ENCODE data around the gene NFKB2. TPM values are rescaled to one million over a fixed set of nuclear protein-coding genes. Genes with fewer than 3 reads are reported as not detected.

NFKB2 gene
- total RNA-seq, 1 donor from 2014 or later = 622 TPM

DNA sequence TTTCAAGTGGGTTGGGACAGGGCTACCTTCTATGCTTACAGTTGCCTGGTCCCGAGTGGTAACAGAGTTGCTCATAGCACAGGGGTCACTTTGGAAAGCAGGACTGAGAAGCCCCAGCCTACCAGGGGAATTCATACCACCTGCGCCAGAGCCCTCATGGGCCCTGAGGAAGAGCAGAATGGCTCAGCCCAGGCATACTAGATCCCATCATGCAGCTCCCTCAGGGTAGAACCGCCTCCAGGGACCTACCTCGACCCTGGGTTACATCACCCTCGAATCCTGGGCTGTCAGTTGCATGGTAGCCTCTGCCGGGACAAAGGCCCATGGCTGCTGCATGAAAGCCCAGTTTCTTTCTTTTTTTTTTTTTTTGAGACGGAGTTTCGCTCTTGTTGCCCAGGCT is 34.0 kb downstream of the NFKB2 start:
- intact Hi-C loops (cut with micrococcal nuclease) = no loop called here
- no peaks in the 10 kb centered on the region for H3K27me3 Mint-ChIP-seq
- no peak overlapping the region for H3K4me3 Mint-ChIP-seq
- DNase-seq = no peak
- ChIA-PET POLR2A (no interaction called here), CTCF (no interaction called here)
- peaks cover 27% of the 10 kb centered on the region for H3K4me1 Mint-ChIP-seq
- peaks cover 17% of the 10 kb centered on the region for H3K36me3 Mint-ChIP-seq (ENCODE audit: low read depth)
- no peaks in the 10 kb centered on the region for H3K9me3 Mint-ChIP-seq
- ATAC-seq (ENCODE audit: low read depth) = no peak
- TF ChIP-seq, protein P1, sequence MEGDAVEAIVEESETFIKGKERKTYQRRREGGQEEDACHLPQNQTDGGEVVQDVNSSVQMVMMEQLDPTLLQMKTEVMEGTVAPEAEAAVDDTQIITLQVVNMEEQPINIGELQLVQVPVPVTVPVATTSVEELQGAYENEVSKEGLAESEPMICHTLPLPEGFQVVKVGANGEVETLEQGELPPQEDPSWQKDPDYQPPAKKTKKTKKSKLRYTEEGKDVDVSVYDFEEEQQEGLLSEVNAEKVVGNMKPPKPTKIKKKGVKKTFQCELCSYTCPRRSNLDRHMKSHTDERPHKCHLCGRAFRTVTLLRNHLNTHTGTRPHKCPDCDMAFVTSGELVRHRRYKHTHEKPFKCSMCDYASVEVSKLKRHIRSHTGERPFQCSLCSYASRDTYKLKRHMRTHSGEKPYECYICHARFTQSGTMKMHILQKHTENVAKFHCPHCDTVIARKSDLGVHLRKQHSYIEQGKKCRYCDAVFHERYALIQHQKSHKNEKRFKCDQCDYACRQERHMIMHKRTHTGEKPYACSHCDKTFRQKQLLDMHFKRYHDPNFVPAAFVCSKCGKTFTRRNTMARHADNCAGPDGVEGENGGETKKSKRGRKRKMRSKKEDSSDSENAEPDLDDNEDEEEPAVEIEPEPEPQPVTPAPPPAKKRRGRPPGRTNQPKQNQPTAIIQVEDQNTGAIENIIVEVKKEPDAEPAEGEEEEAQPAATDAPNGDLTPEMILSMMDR (IDR thresholded peaks at IDR 0.05) = no peak
- H3K27ac Mint-ChIP-seq = no peak overlapping the region

DNA sequence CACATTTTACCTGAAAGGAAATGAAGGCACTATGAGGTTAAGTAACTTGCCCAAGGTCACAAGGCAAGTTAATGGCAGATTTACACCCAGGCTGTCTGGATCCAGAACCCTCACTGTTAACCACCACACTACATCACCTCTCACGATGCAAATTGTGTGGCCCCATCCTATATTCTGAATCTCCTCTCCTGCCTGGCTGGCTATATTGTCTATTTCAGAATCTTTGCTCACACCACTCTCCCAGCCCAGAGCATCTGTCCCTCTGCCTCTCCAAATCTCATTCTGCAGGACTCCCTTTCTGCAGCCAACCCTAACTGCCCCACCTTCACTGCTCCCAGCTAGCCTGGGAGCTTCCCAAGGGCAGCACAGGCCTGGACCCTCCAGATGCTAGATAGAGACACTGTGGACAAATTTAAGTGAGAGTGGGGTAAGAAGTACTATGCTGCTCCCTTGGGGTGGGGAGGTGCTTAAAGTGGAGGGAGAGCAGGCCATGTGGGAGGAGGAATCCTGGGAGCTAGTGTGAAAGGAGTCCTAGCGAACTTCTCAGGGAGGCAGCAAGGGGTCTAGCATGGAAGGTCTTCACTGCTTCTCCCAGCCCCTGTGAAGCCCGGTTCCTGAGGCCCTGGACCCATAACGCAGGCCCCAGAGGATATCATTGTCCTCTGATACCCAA is 36.1 kb downstream of the NFKB2 start:
- ChIA-PET CTCF (interaction anchor here (2.8 kb wide), 1 partner anchor 10 kb away, joined by 14 read pairs; the partner anchor contains the start of gene FBXL15), POLR2A (interaction anchor here (0.7 to 4.3 kb wide), 9 partner anchors 9 to 70 kb away, joined by 3 to 78 read pairs (median 12); partner anchors contain the start of genes ACTR1A, C10orf95, FBXL15 and NFKB2)
- Mint-ChIP-seq H3K27me3 (no peaks in the 10 kb centered on the region), H3K4me1 (peaks cover 43% of the 10 kb centered on the region), H3K36me3 (ENCODE audit: low read depth) (peaks cover 11% of the 10 kb centered on the region), H3K27ac (peak overlapping the region; percentile 75), H3K9me3 (no peaks in the 10 kb centered on the region), H3K4me3 (peak overlapping the region; percentile 93)
- intact Hi-C loops (cut with micrococcal nuclease) = loop anchor here (1.0 to 5.0 kb wide), 7 partner anchors 10 to 279 kb away; partner anchors contain the start of genes GBF1 and NOLC1
- TF ChIP-seq, protein P1 (IDR thresholded peaks at IDR 0.05) = no peak
- ATAC-seq (ENCODE audit: low read depth) = no peak
- no peak for DNase-seq

DNA sequence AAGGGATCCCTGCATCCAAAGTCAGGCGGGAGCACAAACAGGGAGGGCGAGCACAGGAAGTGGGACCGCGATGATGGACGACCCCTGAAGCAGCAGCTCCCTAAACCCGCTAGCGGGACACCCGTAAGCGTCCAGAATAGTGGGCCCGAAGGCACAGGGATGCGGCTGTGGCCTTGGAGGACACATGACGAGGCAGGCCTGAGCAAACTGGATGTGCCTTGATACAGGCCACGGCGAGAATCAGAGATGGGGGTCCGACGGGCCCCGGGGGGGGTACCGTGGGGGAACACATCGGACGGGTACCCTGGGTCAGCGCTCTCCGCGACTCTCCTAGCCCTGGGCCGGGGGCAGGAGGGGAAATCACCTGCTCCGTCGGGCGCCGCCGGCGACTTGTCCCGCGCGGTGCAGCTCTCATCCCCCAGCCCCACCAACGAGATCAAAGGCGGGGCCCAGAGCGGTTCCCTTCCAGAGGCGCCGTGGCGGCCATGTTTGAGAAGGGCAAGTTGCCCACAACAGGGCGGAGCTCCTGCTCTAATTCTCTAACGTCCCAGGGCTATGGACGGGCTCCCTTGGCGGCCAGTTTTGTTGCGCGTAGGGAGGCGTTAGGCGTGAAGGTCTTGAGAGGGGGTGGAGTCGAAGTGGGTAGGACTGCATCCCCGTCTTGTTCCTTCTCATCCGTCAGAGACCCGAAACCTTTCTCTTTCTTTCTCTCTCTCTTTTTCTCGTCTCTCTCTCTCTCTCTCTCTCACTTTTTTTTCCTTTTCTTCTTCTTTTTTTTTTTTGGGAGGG is 36.9 kb downstream of the NFKB2 start, which contains the start of gene CUEDC2:
Gene CUEDC2, minus strand, starts transcription at position 413 of the 789 bp plus-strand sequence. CDS start 7,386 bp downstream, outside the sequence.
- ChIA-PET POLR2A (interaction anchor here (0.6 to 4.3 kb wide), 22 partner anchors 8 to 1053 kb away, joined by 3 to 78 read pairs (median 6); partner anchors contain the start of genes ACTR1A, C10orf95, FBXL15 and NFKB2), CTCF (interaction anchor here (0.7 to 2.8 kb wide), 2 partner anchors 10 to 18 kb away, joined by 3 to 14 read pairs; partner anchors contain the start of gene FBXL15)
- Mint-ChIP-seq H3K4me3 (peak within 1 kb of the TSS; percentile 93), H3K4me1 (peaks cover 45% of the 10 kb centered on the region), H3K27me3 (no peaks in the 10 kb centered on the region), H3K9me3 (no peaks in the 10 kb centered on the region), H3K27ac (peak within 1 kb of the TSS; percentile 75), H3K36me3 (ENCODE audit: low read depth) (peaks cover 8% of the 10 kb centered on the region)
- ATAC-seq (ENCODE audit: low read depth) (peak; percentile 98), DNase-seq (peak; percentile 96)
- TF ChIP-seq, protein P1 (IDR thresholded peaks at IDR 0.05) = no peak
- intact Hi-C loops (cut with micrococcal nuclease) = loop anchor here (1.0 to 5.0 kb wide), 7 partner anchors 11 to 280 kb away; partner anchors contain the start of genes GBF1 and NOLC1

DNA sequence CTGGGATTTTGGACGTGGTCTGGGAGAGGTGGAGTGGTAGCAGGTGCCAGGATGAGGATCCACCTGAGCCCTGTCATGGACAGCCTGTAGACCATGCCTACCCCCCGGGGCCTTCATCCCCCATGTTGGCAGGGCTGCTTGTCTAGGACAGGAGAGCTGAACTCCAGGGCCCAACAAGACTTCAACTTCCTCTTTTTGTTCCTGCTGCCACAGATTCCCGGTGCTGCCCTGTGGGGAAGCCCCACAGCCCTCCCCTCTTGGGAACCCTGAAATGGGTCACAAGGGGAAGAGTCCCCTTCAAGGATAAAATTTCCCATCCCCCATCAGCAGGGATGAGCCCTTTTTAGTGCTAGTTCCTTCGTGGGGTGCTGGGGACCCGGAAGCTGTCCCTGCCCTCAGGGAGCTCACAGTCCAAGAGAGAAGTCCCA is 38.1 kb downstream of the NFKB2 start:
- no peaks in the 10 kb centered on the region for H3K9me3 Mint-ChIP-seq
- H3K36me3 Mint-ChIP-seq (ENCODE audit: low read depth) = peaks cover 4% of the 10 kb centered on the region
- intact Hi-C loops (cut with micrococcal nuclease) = loop anchor here (5.0 kb wide), 1 partner anchor 281 kb away; the partner anchor contains the start of gene NOLC1
- H3K4me3 Mint-ChIP-seq = peak overlapping the region; percentile 93
- TF ChIP-seq, protein P1 (IDR thresholded peaks at IDR 0.05) = no peak
- no peaks in the 10 kb centered on the region for H3K27me3 Mint-ChIP-seq
- no peak for ATAC-seq (ENCODE audit: low read depth)
- ChIA-PET POLR2A (interaction anchor here (0.5 to 4.3 kb wide), 8 partner anchors 10 to 199 kb away, joined by 3 to 78 read pairs (median 10); partner anchors contain the start of genes C10orf95, FBXL15 and NFKB2), CTCF (interaction anchor here (2.8 kb wide), 1 partner anchor 12 kb away, joined by 14 read pairs; the partner anchor contains the start of gene FBXL15)
- no peak for DNase-seq
- H3K4me1 Mint-ChIP-seq = peaks cover 45% of the 10 kb centered on the region
- H3K27ac Mint-ChIP-seq = peak overlapping the region; percentile 75

Measured in activated B cell treated with CpG ODN at 0.5 μM for 24 hours (primary cell).